HepG2 (cell line): ENCODE data around the gene SPATA33. TPM values are rescaled to one million over a fixed set of nuclear protein-coding genes. Genes with fewer than 3 reads are reported as not detected.

ENCODE experiments used
- ATAC-seq: fragments of 200-7000 bp; cut with Tn5 transposase; 3 replicates; pipeline ENCODE4 v1.9.1; 2020; ENCODE audit warnings: mild to moderate bottlenecking, moderate library complexity
- BruUV-seq: library from RNA; stranded (reverse); fragments of 400-500 nt; replicated peaks from 2 replicates; lab custom pipeline; 2021; lab: Mats Ljungman, UMichigan
- CTCF ChIA-PET: fragments of 300-600 bp; formaldehyde crosslinking; extraction: SDS; loops from one replicate; lab custom pipeline; 2021; ENCODE audit warnings: low total read pairs, inconsistent platforms, low intra/inter-chr PET ratio; lab: Yijun Ruan, JAX
- POLR2A ChIA-PET: fragments of 350-600 bp; sonication (Branson Sonifier 250); formaldehyde crosslinking; loops from one replicate; lab custom pipeline; 2020; ENCODE audit warnings: antibody characterized with exemption, inconsistent platforms; lab: Yijun Ruan, JAX
- DNase-seq: peaks from one replicate; pipeline ENCODE4 v3.0.0-alpha.2; 2015; ENCODE audit warnings: low spot score
- FAIRE-seq: peaks from 3 replicates; lab custom pipeline; 2011; peaks lifted over from hg19 to GRCh38; lab: Jason Lieb, UNC
- H2AFZ ChIP-seq: one replicate; pipeline ENCODE4 v1.6.1; 2011; ENCODE audit warnings: low read length, inconsistent platforms
- H3K27ac ChIP-seq: fragments of 300-600 bp; 3 replicates; pipeline ENCODE4 v1.8.0; 2011; ENCODE audit warnings: mixed run types, mild to moderate bottlenecking, mixed read lengths, low read length, inconsistent platforms; ENCODE audit not compliant: insufficient read depth; ENCODE audit errors: extremely low read length
- H3K27me3 ChIP-seq, 2 experiments: fragments of 200-600 bp in 1 of 2; 2 replicates in 1 of 2; 3 replicates in 1 of 2; pipeline versions ENCODE4 v1.6.0 to v1.8.0; 2011; ENCODE audit warnings: low read length in 2 of 2, mild to moderate bottlenecking in 2 of 2, moderate library complexity in 2 of 2, inconsistent platforms in 1 of 2; ENCODE audit not compliant: insufficient read depth in 2 of 2, control insufficient read depth in 1 of 2
- H3K36me3 ChIP-seq, 2 experiments: fragments of 200-600 bp in 1 of 2; replicated peaks in 1 of 2; 2 replicates in 1 of 2; 3 replicates in 1 of 2; pipeline versions ENCODE4 v1.5.1 to v1.8.0; 2011; ENCODE audit warnings: low read length in 2 of 2, inconsistent platforms in 1 of 2; ENCODE audit not compliant: insufficient read depth in 2 of 2, control insufficient read depth in 1 of 2
- H3K4me1 ChIP-seq: 2 replicates; pipeline ENCODE4 v1.5.1; 2012; ENCODE audit warnings: low read length, inconsistent platforms; ENCODE audit not compliant: insufficient read depth
- H3K4me2 ChIP-seq: 2 replicates; pipeline ENCODE4 v1.6.0; 2011; ENCODE audit warnings: low read depth, low read length, inconsistent platforms
- H3K4me3 ChIP-seq, 3 experiments: fragments of 200-600 bp in 1 of 3; sonication (generic), shearing (Covaris generic) in 1 of 3; replicated peaks in 1 of 3; 2 replicates each; pipeline ENCODE4 v1.5.1; 2011 to 2016; ENCODE audit warnings: low read length in 3 of 3, inconsistent platforms in 2 of 3, low read depth in 2 of 3, mild to moderate bottlenecking in 2 of 3, control low read depth in 1 of 3, mixed read lengths in 1 of 3; ENCODE audit not compliant: insufficient read depth in 1 of 3
- H3K79me2 ChIP-seq: one replicate; pipeline ENCODE4 v1.6.1; 2011; ENCODE audit warnings: low read length, inconsistent platforms; ENCODE audit not compliant: insufficient read depth
- H3K9ac ChIP-seq: 2 replicates; pipeline ENCODE4 v1.6.0; 2011; ENCODE audit warnings: mild to moderate bottlenecking, low read depth, low read length, inconsistent platforms; ENCODE audit not compliant: insufficient read depth
- H3K9me3 ChIP-seq: 2 replicates; pipeline ENCODE4 v1.5.1; 2012; ENCODE audit warnings: mild to moderate bottlenecking, low read length
- H4K20me1 ChIP-seq: 2 replicates; pipeline ENCODE4 v1.6.0; 2011; ENCODE audit warnings: inconsistent platforms, mild to moderate bottlenecking, low read length, moderate library complexity; ENCODE audit not compliant: insufficient read depth
- FIP1L1 ChIP-seq: fragments of 200-400 bp; formaldehyde crosslinking; IDR thresholded peaks from 2 replicates; pipeline ENCODE4 v1.6.1; 2018; ENCODE audit warnings: low read depth, mild to moderate bottlenecking, low read length, moderate library complexity, borderline replicate concordance; ENCODE audit not compliant: insufficient read depth
- GATAD2A ChIP-seq: IDR thresholded peaks from 2 replicates; pipeline ENCODE4 v1.6.1; 2016
- HNRNPK ChIP-seq: fragments of 200-400 bp; formaldehyde crosslinking; IDR thresholded peaks from 2 replicates; pipeline ENCODE4 v1.6.1; 2018; ENCODE audit warnings: low read length, low read depth, moderate library complexity, mild to moderate bottlenecking; ENCODE audit not compliant: poor library complexity, severe bottlenecking
- MTF2 ChIP-seq: sonication (generic); formaldehyde crosslinking; IDR thresholded peaks from 2 replicates; pipeline ENCODE4 v1.5.0; 2020; ENCODE audit warnings: missing genetic modification reagents, borderline replicate concordance
- MYNN ChIP-seq: sonication (generic); formaldehyde crosslinking; IDR thresholded peaks from 2 replicates; pipeline ENCODE4 v1.4.0; 2020; ENCODE audit warnings: mild to moderate bottlenecking, low read depth, missing genetic modification reagents
- NFAT5 ChIP-seq: sonication (generic); formaldehyde crosslinking; IDR thresholded peaks from 2 replicates; pipeline ENCODE4 v1.4.0; 2020; ENCODE audit warnings: missing genetic modification reagents
- NFYB ChIP-seq: sonication (generic); formaldehyde crosslinking; IDR thresholded peaks from 2 replicates; pipeline ENCODE4 v1.4.0; 2020; ENCODE audit warnings: missing genetic modification reagents
- PAWR ChIP-seq: sonication (generic); formaldehyde crosslinking; IDR thresholded peaks from 2 replicates; pipeline ENCODE4 v1.4.0; 2020; ENCODE audit warnings: missing genetic modification reagents, mild to moderate bottlenecking, borderline replicate concordance
- PCBP1 ChIP-seq: fragments of 200-400 bp; formaldehyde crosslinking; IDR thresholded peaks from 2 replicates; pipeline ENCODE4 v1.6.1; 2017; ENCODE audit warnings: mild to moderate bottlenecking, low read depth, low read length, borderline replicate concordance
- SMAD9 ChIP-seq: sonication (generic); formaldehyde crosslinking; IDR thresholded peaks from 2 replicates; pipeline ENCODE4 v1.5.1; 2020; ENCODE audit warnings: mild to moderate bottlenecking, missing genetic modification reagents
- TOPORS ChIP-seq: sonication (generic); formaldehyde crosslinking; IDR thresholded peaks from 2 replicates; pipeline ENCODE4 v1.8.0; 2023; ENCODE audit warnings: mild to moderate bottlenecking, missing genetic modification reagents
- YEATS2 ChIP-seq: sonication (generic); formaldehyde crosslinking; IDR thresholded peaks from 2 replicates; pipeline ENCODE4 v1.4.0; 2020; ENCODE audit warnings: missing genetic modification reagents, borderline replicate concordance
- ZNF256 ChIP-seq: sonication (generic); formaldehyde crosslinking; conservative IDR thresholded peaks from 2 replicates; pipeline ENCODE4 v1.4.0; 2020; ENCODE audit warnings: missing genetic modification reagents
- ZNF296 ChIP-seq: sonication (generic); formaldehyde crosslinking; conservative IDR thresholded peaks from 2 replicates; pipeline ENCODE4 v1.5.0; 2020; ENCODE audit warnings: mild to moderate bottlenecking, missing genetic modification reagents
- ZNF704 ChIP-seq: sonication (generic); formaldehyde crosslinking; IDR thresholded peaks from 2 replicates; pipeline ENCODE4 v1.8.1; 2023; ENCODE audit warnings: mild to moderate bottlenecking, inconsistent platforms, moderate library complexity, missing genetic modification reagents, borderline replicate concordance
- ZSCAN30 ChIP-seq: sonication (generic); formaldehyde crosslinking; IDR thresholded peaks from 2 replicates; pipeline ENCODE4 v1.5.0; 2020; ENCODE audit warnings: mild to moderate bottlenecking, missing genetic modification reagents
- WGBS: methylation state at CpG from one replicate; pipeline ENCODE4 v1.1.6; 2017; ENCODE audit warnings: low lambda C conversion rate; 5-methylcytosine and 5-hydroxymethylcytosine counted together
- in situ Hi-C: cut with HindIII; loops from 2 replicates; pipeline ENCODE4 v1.10.0; 2017; ENCODE audit warnings: low pct_unique_long_range_greater_than_20kb; ENCODE audit not compliant: extremely low pct_ligation_motif_present
- intact Hi-C: fragments of 100-400 bp; cut with micrococcal nuclease; formaldehyde crosslinking; loops from one replicate; pipeline ENCODE4 v1.10.0; 2022; ENCODE audit not compliant: unreplicated experiment
- polyA plus RNA-seq, 8 experiments: library from polyadenylated mRNA; depleted of rRNA in 3 of 8; stranded (reverse) in 7 of 8; unstranded in 1 of 8; fragments of >200 nt; fragmentation: Illumina TruSeq in 4 of 8; extraction: Trizol in 4 of 8; gene quantifications; 2 replicates each; pipeline versions ENCODE4 v1.2.1 to v1.2.3, GENCODE V29; 2011 to 2016; ENCODE audit warnings: low read depth in 4 of 8, missing spikeins in 1 of 8, mixed read lengths in 1 of 8; ENCODE audit not compliant: insufficient read depth in 1 of 8
- total RNA-seq, 5 experiments: library from RNA; depleted of rRNA; stranded (reverse); fragments of >200 nt; fragmentation: Illumina TruSeq; extraction: Trizol; gene quantifications; 2 replicates each; pipeline ENCODE4 v1.2.3, GENCODE V29; 2016; ENCODE audit warnings: low read depth in 1 of 5
- TF ChIP-seq, protein P1 (sequence below): sonication (generic); formaldehyde crosslinking; IDR thresholded peaks from 2 replicates; pipeline ENCODE4 v1.5.0; 2020; ENCODE audit warnings: missing genetic modification reagents

Gene SPATA33
- total and polyA plus RNA-seq, 2 of the 13 experiments (the other 11 are each of a cell fraction or from before 2014, with no cell fraction given), result 5.7 to 11.0 TPM

DNA sequence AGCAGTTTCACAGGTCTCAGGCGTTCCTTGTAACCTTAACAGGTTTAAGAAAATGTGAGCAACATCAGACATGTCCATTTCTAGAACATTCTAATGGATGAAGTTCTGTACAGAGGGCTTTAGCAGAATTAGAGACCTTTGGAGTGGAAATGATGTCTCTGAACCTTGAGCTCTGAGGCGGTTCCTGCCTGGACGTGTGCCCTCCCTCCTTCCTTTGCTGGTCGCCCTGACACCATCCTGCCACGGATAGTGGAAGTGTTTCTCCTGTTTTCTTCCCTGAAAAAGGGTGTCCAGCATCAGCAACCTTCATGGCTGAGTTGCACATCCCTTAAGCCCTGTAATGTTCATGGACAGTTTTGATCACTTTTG lies 11.1 kb downstream of the SPATA33 start (continued):
- TF ChIP-seq PAWR (CRISPR knock-in tag), result no peak
- no peak for TF ChIP-seq ZNF704 (CRISPR knock-in tag)

- in situ Hi-C loops (no loop called here), intact Hi-C loops (loop anchor here (2.0 kb wide), 1 partner anchor 17 kb away; the partner anchor contains the start of gene CDK10)
- no peak overlapping the region for H3K4me3 ChIP-seq
- no peaks in the 10 kb centered on the region for H3K79me2 ChIP-seq
- POLR2A ChIA-PET, result no interaction called here
- H3K9me3 ChIP-seq, result peaks cover 12% of the 10 kb centered on the region; the same call in 1 of the 2 replicates
- no peaks in the 10 kb centered on the region for H4K20me1 ChIP-seq
- ATAC-seq (no peak), FAIRE-seq (no peak), DNase-seq (no peak)
- H3K36me3 ChIP-seq, result no peaks in the 10 kb centered on the region
- no peak overlapping the region for H3K4me2 ChIP-seq
- BruUV-seq, result no TSS peak
- H3K27ac ChIP-seq, result no peak overlapping the region
- H3K4me1 ChIP-seq, result peaks cover 26% of the 10 kb centered on the region
- CTCF ChIA-PET, result no interaction called here
- H2AFZ ChIP-seq, result no peak overlapping the region
- H3K27me3 ChIP-seq, result no peaks in the 10 kb centered on the region
- no peak overlapping the region for H3K9ac ChIP-seq
- WGBS, result 98% methylated on average over 7 of the region's 13 CpGs
- TF ChIP-seq NFYB (CRISPR knock-in tag) (no peak), FIP1L1 (no peak), ZNF296 (CRISPR knock-in tag) (no peak), SMAD9 (no peak), YEATS2 (CRISPR knock-in tag) (no peak), ZNF256 (CRISPR knock-in tag) (no peak), PCBP1 (no peak), MYNN (CRISPR knock-in tag) (no peak), MTF2 (CRISPR knock-in tag) (no peak), GATAD2A (CRISPR knock-in tag) (no peak), NFAT5 (CRISPR knock-in tag) (no peak), TOPORS (CRISPR knock-in tag) (no peak), HNRNPK (no peak), ZSCAN30 (CRISPR knock-in tag) (no peak)
- TF ChIP-seq, protein P1, sequence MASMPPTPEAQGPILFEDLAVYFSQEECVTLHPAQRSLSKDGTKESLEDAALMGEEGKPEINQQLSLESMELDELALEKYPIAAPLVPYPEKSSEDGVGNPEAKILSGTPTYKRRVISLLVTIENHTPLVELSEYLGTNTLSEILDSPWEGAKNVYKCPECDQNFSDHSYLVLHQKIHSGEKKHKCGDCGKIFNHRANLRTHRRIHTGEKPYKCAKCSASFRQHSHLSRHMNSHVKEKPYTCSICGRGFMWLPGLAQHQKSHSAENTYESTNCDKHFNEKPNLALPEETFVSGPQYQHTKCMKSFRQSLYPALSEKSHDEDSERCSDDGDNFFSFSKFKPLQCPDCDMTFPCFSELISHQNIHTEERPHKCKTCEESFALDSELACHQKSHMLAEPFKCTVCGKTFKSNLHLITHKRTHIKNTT (CRISPR knock-in tag), result no peak
Observed at GRCh38 chr16:89669755-89670154, 12.1 kb downstream of the SPATA33 start.
